SK-N-MC (cell line): Measurements from ENCODE around the gene CARD19.

Experiments used
- EZH2 ChIP-seq: fragments of 200-600 bp; sonication (generic); IDR thresholded peaks from one replicate; pipeline ENCODE4 v1.6.1; 2017; ENCODE audit warnings: antibody characterized with exemption
- FOXP2 ChIP-seq: optimal IDR thresholded peaks from 2 replicates; pipeline ENCODE3; 2011; ENCODE audit warnings: mild to moderate bottlenecking, moderate library complexity; ENCODE audit not compliant: insufficient read depth; ENCODE audit errors: extremely low read length, control extremely low read depth
- POLR2AphosphoS5 ChIP-seq: IDR thresholded peaks from 2 replicates; pipeline ENCODE4 v1.6.1; 2012; ENCODE audit warnings: mild to moderate bottlenecking, low read depth, low read length, borderline replicate concordance

- no peak for TF ChIP-seq EZH2
- no peak for TF ChIP-seq POLR2AphosphoS5
- TF ChIP-seq FOXP2: no peak
These were observed 30.9 kb downstream of the CARD19 start for GRCh38 chr9:93126825-93127368.
